Stimulated activated CD8-positive, alpha-beta memory T cell treated with anti-CD3 and anti-CD28 coated beads, Interleukin-7, amount 100 ng/mL, for 24 hours (primary cell): ENCODE data around the gene DDRGK1.

ENCODE experiments used
- DNase-seq: peaks from one replicate; pipeline ENCODE4 v3.0.0-alpha.2; 2020; ENCODE audit warnings: low read depth

Gene DDRGK1

GRCh38 chr20:3204124-3204794 lies at the start of gene DDRGK1:
DDRGK1 (minus strand) TSS chr20:3204682; CDS start chr20:3204627, 55 bp downstream.
- peak; percentile 90 for DNase-seq

GRCh38 chr20:3251806-3252205 lies 47.3 kb upstream of the DDRGK1 start:
- DNase-seq = no peak

- DNase-seq = no peak
Observed at GRCh38 chr20:3250091-3250504, 45.6 kb upstream of the DDRGK1 start.

- DNase-seq = no peak
Observed at GRCh38 chr20:3248993-3249347, 44.5 kb upstream of the DDRGK1 start.

GRCh38 chr20:3248167-3248992 lies 43.9 kb upstream of the DDRGK1 start:
- DNase-seq = no peak

- no peak for DNase-seq
Observed at GRCh38 chr20:3247638-3248037, 43.2 kb upstream of the DDRGK1 start.

- DNase-seq = no peak
Observed at GRCh38 chr20:3246682-3247081, 42.2 kb upstream of the DDRGK1 start.

GRCh38 chr20:3245711-3246110 lies 41.2 kb upstream of the DDRGK1 start:
- no peak for DNase-seq

GRCh38 chr20:3245156-3245555 lies 40.7 kb upstream of the DDRGK1 start:
- no peak for DNase-seq

GRCh38 chr20:3244613-3245012 lies 40.1 kb upstream of the DDRGK1 start:
- no peak for DNase-seq

- DNase-seq = no peak
Observed at GRCh38 chr20:3243718-3244358, 39.4 kb upstream of the DDRGK1 start.

GRCh38 chr20:3242172-3242692 lies 37.8 kb upstream of the DDRGK1 start:
- no peak for DNase-seq

GRCh38 chr20:3240776-3241363 lies 36.4 kb upstream of the DDRGK1 start:
- DNase-seq = no peak

- no peak for DNase-seq
Observed at GRCh38 chr20:3239867-3240775, 35.6 kb upstream of the DDRGK1 start.

- no peak for DNase-seq
Observed at GRCh38 chr20:3239026-3239866, 34.8 kb upstream of the DDRGK1 start, which contains the start of gene SLC4A11. SLC4A11 (minus strand) TSS chr20:3239190; CDS start chr20:3239137, 53 bp downstream.

GRCh38 chr20:3238616-3239025 lies 34.1 kb upstream of the DDRGK1 start:
- no peak for DNase-seq

- no peak for DNase-seq
Observed at GRCh38 chr20:3237958-3238615, 33.6 kb upstream of the DDRGK1 start.

- no peak for DNase-seq
Observed at GRCh38 chr20:3237011-3237957, 32.8 kb upstream of the DDRGK1 start.
